ENCODE measurements around the gene GPR156.

The GPR156 gene

DNA sequence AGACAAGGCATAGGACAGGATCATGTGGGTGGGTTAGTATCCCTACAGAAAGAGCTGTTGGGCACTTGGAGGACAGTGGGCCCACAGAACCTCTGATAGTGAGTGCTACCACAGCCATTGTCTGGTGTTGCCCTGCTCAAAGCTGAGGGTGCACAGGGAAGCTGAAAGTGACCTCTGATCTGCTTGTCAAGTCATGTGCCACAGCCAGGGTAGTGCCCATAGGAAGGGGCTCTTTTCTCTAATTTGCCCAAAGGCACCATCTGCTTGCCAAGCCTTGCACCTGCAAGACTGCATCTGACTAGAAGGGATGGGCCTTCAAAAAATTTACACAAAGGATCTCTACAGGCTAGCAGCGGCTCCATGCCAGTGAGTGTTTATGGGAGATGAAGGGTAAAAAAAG, 103.4 kb downstream of the GPR156 start:
- TF ChIP-seq SIN3A (IDR thresholded peaks at IDR 0.05; ENCODE audit: borderline replicate concordance, insufficient read depth, low read length) (no peak), FOXP2 (optimal IDR thresholded peaks at IDR 0.05; ENCODE audit: borderline replicate concordance, extremely low read depth, extremely low read length, insufficient read depth) (no peak), TAF1 (IDR thresholded peaks at IDR 0.05; ENCODE audit: borderline replicate concordance, insufficient read depth, low read length) (no peak), POLR2AphosphoS5 (IDR thresholded peaks at IDR 0.05; ENCODE audit: low read depth, low read length) (no peak)
- TF ChIP-seq, protein P1, sequence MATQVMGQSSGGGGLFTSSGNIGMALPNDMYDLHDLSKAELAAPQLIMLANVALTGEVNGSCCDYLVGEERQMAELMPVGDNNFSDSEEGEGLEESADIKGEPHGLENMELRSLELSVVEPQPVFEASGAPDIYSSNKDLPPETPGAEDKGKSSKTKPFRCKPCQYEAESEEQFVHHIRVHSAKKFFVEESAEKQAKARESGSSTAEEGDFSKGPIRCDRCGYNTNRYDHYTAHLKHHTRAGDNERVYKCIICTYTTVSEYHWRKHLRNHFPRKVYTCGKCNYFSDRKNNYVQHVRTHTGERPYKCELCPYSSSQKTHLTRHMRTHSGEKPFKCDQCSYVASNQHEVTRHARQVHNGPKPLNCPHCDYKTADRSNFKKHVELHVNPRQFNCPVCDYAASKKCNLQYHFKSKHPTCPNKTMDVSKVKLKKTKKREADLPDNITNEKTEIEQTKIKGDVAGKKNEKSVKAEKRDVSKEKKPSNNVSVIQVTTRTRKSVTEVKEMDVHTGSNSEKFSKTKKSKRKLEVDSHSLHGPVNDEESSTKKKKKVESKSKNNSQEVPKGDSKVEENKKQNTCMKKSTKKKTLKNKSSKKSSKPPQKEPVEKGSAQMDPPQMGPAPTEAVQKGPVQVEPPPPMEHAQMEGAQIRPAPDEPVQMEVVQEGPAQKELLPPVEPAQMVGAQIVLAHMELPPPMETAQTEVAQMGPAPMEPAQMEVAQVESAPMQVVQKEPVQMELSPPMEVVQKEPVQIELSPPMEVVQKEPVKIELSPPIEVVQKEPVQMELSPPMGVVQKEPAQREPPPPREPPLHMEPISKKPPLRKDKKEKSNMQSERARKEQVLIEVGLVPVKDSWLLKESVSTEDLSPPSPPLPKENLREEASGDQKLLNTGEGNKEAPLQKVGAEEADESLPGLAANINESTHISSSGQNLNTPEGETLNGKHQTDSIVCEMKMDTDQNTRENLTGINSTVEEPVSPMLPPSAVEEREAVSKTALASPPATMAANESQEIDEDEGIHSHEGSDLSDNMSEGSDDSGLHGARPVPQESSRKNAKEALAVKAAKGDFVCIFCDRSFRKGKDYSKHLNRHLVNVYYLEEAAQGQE (IDR thresholded peaks at IDR 0.05; ENCODE audit: insufficient read depth in 1 of 2, low read depth in 2 of 2, low read length in 2 of 2) = no peak

GRCh38 chr3:120180731-120181412, 104.2 kb downstream of the GPR156 start:
- TF ChIP-seq TAF1 (IDR thresholded peaks at IDR 0.05; ENCODE audit: borderline replicate concordance, insufficient read depth, low read length) (no peak), SIN3A (IDR thresholded peaks at IDR 0.05; ENCODE audit: borderline replicate concordance, insufficient read depth, low read length) (no peak), FOXP2 (optimal IDR thresholded peaks at IDR 0.05; ENCODE audit: borderline replicate concordance, extremely low read depth, extremely low read length, insufficient read depth) (no peak), POLR2AphosphoS5 (IDR thresholded peaks at IDR 0.05; ENCODE audit: low read depth, low read length) (no peak)
- TF ChIP-seq, protein P1 (IDR thresholded peaks at IDR 0.05; ENCODE audit: insufficient read depth in 1 of 2, low read depth in 2 of 2, low read length in 2 of 2) = no peak

GRCh38 chr3:120177707-120178306, 107.2 kb downstream of the GPR156 start:
- TF ChIP-seq TAF1 (IDR thresholded peaks at IDR 0.05; ENCODE audit: borderline replicate concordance, insufficient read depth, low read length) = no peak
- no peak for TF ChIP-seq POLR2AphosphoS5 (IDR thresholded peaks at IDR 0.05; ENCODE audit: low read depth, low read length)
- TF ChIP-seq, protein P1 (IDR thresholded peaks at IDR 0.05; ENCODE audit: insufficient read depth in 1 of 2, low read depth in 2 of 2, low read length in 2 of 2) = no peak
- TF ChIP-seq SIN3A (IDR thresholded peaks at IDR 0.05; ENCODE audit: borderline replicate concordance, insufficient read depth, low read length) = no peak
- no peak for TF ChIP-seq FOXP2 (optimal IDR thresholded peaks at IDR 0.05; ENCODE audit: borderline replicate concordance, extremely low read depth, extremely low read length, insufficient read depth)

- TF ChIP-seq SIN3A (IDR thresholded peaks at IDR 0.05; ENCODE audit: borderline replicate concordance, insufficient read depth, low read length) (no peak), FOXP2 (optimal IDR thresholded peaks at IDR 0.05; ENCODE audit: borderline replicate concordance, extremely low read depth, extremely low read length, insufficient read depth) (no peak), POLR2AphosphoS5 (IDR thresholded peaks at IDR 0.05; ENCODE audit: low read depth, low read length) (no peak), TAF1 (IDR thresholded peaks at IDR 0.05; ENCODE audit: borderline replicate concordance, insufficient read depth, low read length) (no peak)
- TF ChIP-seq, protein P1 (IDR thresholded peaks at IDR 0.05; ENCODE audit: insufficient read depth in 1 of 2, low read depth in 2 of 2, low read length in 2 of 2) = no peak
Measured at GRCh38 chr3:120177151-120177550, 107.9 kb downstream of the GPR156 start.
